GM19463 (cell line): Measurements from ENCODE around the gene KCNH5.

ENCODE experiments used
- ATAC-seq: cut with Tn5 transposase; IDR thresholded peaks from one replicate; pipeline ENCODE4 v1.9.1; 2021; ENCODE audit warnings: mild to moderate bottlenecking, moderate library complexity; ENCODE audit not compliant: unreplicated experiment

Gene KCNH5

DNA sequence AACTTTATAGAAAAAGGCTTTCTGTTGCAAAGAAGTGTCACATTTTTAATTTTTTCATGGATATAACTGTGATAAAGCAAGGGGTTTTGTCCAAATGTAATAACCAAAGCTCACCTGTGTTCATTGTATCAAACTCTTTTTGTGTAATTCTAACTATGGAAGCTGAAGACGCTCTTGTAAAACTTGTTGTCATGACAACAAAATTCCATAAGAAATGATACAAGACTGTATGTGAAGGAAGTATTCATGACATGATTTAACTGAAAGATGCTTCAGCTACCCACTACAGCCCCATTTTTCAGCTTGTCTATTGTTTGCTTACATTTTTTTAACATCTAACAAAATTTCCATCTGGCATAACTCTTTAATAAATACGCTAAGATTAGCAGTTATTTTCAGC, 360.9 kb downstream of the KCNH5 start:
- ATAC-seq, result no peak

DNA sequence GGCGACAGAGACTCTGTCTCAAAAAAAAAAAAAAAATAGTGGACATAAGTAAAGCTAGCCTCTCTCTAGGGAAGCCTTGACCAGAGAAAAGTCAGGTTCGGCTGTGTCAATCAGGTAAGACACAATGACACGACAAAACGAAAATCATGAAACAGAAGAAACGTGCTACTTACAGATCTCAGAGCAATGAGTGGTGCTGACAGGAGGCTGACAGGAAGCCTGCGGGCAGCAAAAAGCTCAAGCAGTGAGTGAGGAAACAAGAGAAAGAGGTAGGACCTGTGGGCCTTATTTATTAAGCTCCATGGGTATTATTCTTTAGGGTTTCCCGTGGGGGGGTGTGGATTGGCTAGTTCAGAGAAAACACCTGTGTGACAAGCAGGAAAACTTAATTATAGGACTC, 363.1 kb downstream of the KCNH5 start:
- ATAC-seq, result no peak

- ATAC-seq, result no peak
These were observed 370.6 kb downstream of the KCNH5 start for GRCh38 chr14:62674563-62675237.

GRCh38 chr14:62673014-62673755, 372.1 kb downstream of the KCNH5 start:
- no peak for ATAC-seq

DNA sequence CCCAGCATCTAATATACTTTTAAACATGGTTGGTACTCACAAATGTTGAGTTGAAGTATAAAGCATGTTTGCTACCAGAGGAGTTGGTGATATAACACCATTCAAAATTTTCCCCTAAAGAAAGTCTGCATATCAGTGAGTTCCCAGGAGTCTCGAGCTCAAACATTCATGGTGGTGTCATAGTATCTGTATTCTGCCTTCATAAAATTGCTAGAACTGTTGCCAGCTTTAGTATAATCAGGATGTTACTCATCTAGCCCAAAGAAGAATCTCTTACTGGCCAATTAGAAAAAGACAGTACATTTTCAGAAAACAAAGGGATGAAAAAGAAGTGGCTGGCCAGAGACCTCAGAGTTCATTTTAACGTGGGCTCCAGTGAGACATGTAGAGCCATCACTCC, 374.7 kb downstream of the KCNH5 start:
- no peak for ATAC-seq

- ATAC-seq, result no peak
These were observed 377.8 kb downstream of the KCNH5 start for GRCh38 chr14:62667421-62667914.

DNA sequence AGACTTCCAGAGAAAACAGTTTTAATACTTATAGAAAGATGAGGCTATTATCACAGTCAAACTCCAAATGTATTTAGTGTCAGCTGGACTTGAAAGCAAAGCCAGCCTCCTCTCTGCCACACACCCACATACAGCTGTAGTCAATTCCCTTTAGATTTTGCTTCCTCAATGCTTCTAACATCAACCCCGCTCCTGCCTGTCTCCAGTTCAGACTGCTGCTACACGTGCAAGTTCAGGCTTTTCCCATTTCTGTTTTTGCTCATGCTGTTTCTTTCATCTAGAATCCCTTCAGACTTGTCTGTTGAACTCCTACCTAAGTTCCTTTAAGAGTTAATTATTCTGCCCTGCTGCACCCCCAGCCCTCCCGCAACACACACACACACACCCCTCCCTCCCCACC, 380.0 kb downstream of the KCNH5 start:
- no peak for ATAC-seq

DNA sequence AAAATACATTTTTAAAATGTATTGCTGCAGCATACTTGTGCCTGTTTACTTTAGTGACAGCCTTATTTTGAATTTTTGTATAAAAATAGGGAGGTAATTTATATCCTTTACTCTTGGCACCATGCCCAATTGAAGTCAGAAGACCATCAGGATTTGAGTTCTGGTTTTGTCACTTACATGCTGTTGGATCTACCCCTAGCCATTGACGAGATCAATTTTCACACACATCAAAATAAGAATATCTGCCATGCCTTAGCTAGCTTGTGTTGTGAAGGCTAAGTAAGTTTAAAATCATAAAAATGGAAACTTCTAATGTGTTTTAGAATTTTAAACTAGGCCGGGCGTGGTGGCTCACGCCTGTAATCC, 381.8 kb downstream of the KCNH5 start:
- ATAC-seq, result no peak

GRCh38 chr14:62662811-62663455, 382.3 kb downstream of the KCNH5 start:
- ATAC-seq, result no peak

DNA sequence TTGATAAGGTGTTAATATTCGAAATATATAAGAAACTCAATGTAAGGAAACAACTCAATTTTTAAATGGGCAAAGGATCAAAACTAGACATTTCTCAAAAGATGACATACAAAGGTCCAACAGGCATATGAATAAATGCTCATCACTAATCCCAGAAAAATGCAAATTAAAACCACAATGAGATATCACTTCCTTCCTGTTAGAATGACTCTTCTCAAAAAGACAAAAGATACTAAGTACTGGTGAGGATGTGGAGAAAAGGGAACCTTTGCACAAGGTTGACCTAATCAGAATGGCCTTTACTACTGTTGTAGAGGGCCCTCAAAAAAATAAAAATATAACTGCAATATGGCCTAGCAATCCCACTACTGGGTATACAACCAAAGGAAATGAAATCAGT, 383.4 kb downstream of the KCNH5 start:
- no peak for ATAC-seq

DNA sequence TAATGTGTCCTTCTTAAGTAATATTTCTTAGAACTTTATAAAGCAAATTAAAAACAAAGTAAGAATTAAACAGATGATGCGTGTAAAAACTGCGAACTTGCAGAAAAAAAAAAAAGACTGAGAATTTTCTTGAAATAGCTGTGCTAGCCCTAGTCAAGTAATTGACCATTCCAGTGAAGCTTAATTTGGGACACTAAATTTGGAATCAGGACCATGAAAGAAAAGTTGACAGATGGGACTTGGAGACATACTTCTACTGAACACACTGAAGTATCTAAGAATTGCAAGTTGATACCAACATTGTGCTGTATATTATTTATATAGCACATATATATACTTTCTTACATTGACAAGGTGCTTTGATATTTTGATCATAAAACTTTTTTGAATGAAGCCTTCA, 386.6 kb downstream of the KCNH5 start:
- no peak for ATAC-seq

DNA sequence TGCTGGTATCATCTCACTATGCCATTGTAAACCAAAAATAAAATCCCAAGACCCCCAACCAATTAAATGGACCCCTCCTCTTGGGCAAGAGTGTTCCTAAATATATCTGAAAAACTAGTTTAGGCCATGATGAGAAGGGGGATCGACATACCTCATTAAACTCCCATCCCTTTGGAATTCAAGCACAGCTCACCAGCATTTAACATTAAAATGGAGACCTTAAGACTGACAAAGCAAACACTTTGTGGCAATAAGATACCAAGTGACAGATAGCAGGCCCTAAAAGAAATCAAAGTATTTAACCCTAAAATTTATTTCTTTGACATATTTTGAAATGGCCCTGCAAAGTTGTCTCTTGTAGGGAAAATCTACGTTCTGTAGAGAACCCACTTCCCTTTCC, 387.9 kb downstream of the KCNH5 start:
- no peak for ATAC-seq

GRCh38 chr14:62655166-62655565, 390.1 kb downstream of the KCNH5 start:
- ATAC-seq, result no peak

DNA sequence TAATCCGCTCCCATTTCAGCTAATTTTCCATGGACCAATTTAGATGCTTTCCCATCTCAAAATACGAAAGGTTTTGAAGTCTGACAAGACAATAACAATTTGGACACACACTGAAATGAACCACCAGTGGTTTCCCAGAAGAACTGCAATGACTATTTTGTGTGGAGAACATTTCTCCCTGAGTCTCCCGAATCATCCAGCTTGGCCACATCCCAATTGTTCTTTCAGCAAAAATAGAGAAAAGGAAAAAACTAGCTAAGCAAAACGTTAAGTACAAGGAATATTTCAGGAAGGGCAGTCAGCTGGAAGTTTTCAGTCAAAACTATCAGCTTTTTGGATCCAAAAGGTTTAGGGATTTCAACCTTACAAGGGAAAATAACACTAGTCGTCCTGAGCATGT, 390.6 kb downstream of the KCNH5 start:
- ATAC-seq, result no peak
